ENCODE data around the gene DHRSX.
"Not testable (repeated sequence)": the region's sequence is repeated elsewhere in the genome, so short reads cannot be mapped to it uniquely, and the experiment has no call there.

GRCh38 chrX:2241496-2241895, 259.3 kb downstream of the DHRSX start:
- TF ChIP-seq EZH2 (IDR thresholded peaks at IDR 0.05; ENCODE audit: low read depth, low read length, severe bottlenecking); EGR1 (IDR thresholded peaks at IDR 0.05; ENCODE audit: borderline replicate concordance, low read depth, low read length); ATF3 (IDR thresholded peaks at IDR 0.05; ENCODE audit: insufficient read depth, low read depth, low read length); POLR2AphosphoS5 (IDR thresholded peaks at IDR 0.05; ENCODE audit: low read depth, low read length); POLR2A (IDR thresholded peaks at IDR 0.05; ENCODE audit: control extremely low read depth in 1 of 2, low read depth in 2 of 2, low read length in 2 of 2); RNF2 (IDR thresholded peaks at IDR 0.05; ENCODE audit: borderline replicate concordance, low read depth, low read length, missing control alignments, poor library complexity, severe bottlenecking); HDAC2 (IDR thresholded peaks at IDR 0.05; ENCODE audit: borderline replicate concordance in 1 of 2, low read depth in 2 of 2, low read length in 2 of 2); CTCF (IDR thresholded peaks at IDR 0.05; ENCODE audit: control extremely low read depth in 1 of 3, insufficient read depth in 1 of 3, low read depth in 1 of 3, low read length in 3 of 3); SP1 (IDR thresholded peaks at IDR 0.05; ENCODE audit: low read depth, low read length): not testable (repeated sequence)
